Measurements from ENCODE around the gene LCE5A.
"Not testable (repeated sequence)": the region's sequence is repeated elsewhere in the genome, so short reads cannot be mapped to it uniquely, and the experiment has no call there.

LCE5A gene

GRCh38 chr1:152510503-152510902 is at the start of gene LCE5A:
TSS of gene LCE5A (plus strand) at chr1:152510803. CDS start at chr1:152511535, 732 bp downstream.
- no peak for DNase-seq (ENCODE audit: low spot score)

GRCh38 chr1:152461544-152461943 is 49.1 kb upstream of the LCE5A start:
- DNase-seq (ENCODE audit: low spot score), result no peak

DNA sequence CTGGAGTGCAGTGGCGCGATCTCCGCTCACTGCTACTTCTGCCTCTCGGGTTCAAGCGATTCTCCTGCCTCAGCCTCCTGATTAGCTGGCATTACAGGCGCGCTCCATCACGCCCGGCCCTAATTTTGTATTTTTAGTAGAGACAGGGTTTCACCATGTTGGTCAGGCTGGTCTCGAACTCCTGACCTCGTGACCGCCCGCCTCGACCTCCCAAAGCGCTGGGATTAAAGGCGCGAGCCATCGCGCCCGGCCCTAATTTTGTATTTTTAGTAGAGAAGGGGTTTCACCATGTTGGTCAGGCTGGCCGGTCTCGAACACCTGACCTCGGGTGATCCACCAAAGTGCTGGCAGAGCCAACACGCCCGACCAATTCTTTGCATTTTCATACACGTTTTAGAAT is 48.0 kb upstream of the LCE5A start:
- DNase-seq (ENCODE audit: low spot score), result no peak

- no peak for DNase-seq (ENCODE audit: low spot score)
Measured at GRCh38 chr1:152466217-152466616, 44.4 kb upstream of the LCE5A start.

DNA sequence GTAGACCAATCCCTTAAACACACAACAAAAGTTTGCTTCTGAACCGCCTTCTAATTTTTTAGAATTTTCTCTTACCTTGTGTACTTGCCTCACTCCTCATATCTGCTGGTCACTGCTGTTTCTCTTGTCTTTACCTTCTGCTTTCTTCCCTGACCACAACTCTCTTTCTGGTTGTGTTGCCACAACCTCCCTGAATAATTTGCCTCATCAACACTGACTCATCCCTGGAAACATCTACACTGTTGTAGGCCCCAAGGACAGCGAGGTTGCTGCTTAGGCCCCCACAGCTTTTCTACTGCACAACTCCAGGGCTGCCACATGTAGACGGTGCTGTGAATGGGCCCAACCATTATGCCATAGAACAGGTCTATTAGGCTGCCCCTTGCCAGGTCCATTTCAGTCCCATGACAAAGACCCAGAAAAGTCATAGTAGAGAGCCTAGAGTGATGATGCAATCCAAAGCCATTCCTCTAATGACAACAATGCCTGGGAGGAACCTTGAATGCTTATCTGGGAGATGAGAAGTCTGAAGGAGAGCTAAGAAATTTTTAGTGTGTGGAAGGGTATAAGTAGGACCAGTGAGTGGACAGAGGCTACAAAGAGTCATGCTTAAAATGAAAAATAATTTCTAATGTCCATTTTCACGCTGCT is 36.6 kb upstream of the LCE5A start:
- no peak for DNase-seq (ENCODE audit: low spot score)

- no peak for DNase-seq (ENCODE audit: low spot score)
Measured at GRCh38 chr1:152479792-152480595, 30.6 kb upstream of the LCE5A start.

DNA sequence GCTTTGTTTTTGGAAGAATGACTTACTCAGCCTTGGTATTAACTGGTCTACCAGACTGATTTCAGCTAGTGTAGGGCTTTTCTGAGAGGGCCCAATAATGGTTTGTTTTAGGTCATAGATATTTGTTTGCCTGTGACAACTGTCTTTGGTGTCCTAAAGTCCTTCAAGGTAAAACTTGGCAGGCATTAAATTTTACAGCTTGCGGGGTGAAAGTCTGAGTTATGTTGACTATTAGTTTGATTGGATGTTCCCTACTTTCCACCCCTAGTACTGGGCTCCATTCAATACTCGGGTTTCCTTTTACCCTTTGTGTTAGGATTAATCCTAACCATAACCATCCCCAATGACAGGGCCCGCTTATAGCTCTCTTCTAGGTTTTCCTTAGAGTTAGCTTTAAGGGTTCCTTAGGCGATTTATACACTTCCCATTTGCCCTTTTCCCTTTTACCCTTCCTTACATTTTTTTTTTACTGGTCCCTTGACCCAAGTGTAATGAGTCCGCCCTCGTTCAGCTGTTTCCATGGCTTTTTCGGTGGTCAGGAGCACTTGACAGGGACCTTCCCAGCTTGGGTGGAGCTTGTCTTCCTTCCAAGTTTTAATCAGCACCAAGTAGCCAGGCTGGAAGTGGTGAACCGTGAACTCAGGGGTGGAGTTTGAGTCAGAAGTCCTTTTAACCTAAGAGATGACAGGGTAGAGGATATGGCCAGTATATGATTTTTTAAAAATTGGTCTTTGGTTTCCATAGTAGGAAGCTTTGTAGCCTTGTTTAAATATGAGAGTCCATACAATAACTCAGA is 28.5 kb upstream of the LCE5A start:
- no peak for DNase-seq (ENCODE audit: low spot score)

- DNase-seq (ENCODE audit: low spot score), result no peak
Measured at GRCh38 chr1:152486400-152487006, 24.1 kb upstream of the LCE5A start.

GRCh38 chr1:152487871-152488270 is 22.7 kb upstream of the LCE5A start:
- DNase-seq (ENCODE audit: low spot score), result no peak

DNA sequence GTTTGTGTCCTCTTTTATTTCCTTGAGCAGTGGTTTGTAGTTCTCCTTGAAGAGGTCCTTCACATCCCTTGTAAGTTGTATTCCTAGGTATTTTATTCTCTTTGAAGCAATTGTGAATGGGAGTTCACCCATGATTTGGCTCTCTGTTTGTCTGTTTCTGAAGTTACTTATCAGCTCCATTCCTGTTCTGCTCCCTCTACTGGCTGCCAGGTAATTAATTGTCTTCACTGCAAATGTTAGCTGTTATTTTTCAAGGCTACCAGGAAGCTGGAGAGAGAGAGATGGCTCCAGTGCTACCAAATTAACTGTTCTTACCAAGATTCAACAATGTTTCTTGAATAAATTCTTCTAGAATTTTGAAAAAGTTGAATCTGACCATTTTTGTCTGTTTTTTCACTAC is 19.1 kb upstream of the LCE5A start:
- DNase-seq (ENCODE audit: low spot score), result not testable (repeated sequence)

DNA sequence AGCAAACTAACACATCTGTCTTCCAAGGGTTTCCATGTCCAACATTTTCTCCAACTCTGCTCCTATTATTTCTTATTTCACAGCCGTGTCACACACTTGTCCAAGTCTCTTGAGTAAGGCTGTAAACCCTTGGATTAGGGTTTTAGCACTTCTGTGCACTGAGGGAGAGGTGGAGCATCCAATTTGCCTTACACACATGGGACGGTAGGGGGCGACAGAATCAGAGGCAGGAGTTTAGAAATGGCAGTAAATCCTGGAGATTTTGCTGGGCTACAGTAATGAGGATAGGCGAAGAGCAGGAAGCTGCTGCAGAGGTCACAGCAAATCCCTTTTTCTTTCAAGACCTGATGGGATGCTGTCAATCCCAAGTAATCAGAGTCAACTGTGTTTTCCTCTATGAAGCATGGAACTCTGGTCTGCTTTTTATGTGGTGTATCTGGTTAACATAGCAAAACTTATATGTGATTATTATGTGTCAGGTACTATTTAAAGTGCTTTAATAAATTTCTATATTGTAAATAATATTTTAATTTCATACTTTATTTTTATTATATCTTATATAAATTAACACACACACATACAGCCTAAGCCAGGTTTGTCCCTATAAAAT is 15.4 kb upstream of the LCE5A start:
- no peak for DNase-seq (ENCODE audit: low spot score)

- DNase-seq (ENCODE audit: low spot score), result no peak
Measured at GRCh38 chr1:152497273-152497672, 13.3 kb upstream of the LCE5A start.

DNA sequence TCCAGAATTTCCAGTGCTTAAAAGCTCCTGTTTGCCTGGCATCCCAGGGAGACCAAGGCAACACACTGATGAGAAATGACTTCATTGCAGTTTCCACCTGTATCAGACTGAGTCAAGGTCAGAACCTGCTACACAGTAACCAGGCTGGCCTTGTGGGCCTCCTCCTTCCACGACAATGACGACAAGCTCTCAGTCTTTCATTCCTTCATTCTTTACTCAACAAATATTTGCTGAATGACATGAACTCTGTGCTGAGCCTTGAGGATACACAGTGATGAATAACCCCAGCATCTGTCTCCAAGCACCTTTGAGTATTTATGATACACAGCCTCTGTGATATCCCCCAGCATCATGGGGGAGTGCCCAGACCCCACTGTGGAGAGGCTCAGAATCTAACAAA is 8.9 kb upstream of the LCE5A start:
- no peak for DNase-seq (ENCODE audit: low spot score)

- DNase-seq (ENCODE audit: low spot score), result no peak
Measured at GRCh38 chr1:152502496-152503180, 8.0 kb upstream of the LCE5A start.

DNA sequence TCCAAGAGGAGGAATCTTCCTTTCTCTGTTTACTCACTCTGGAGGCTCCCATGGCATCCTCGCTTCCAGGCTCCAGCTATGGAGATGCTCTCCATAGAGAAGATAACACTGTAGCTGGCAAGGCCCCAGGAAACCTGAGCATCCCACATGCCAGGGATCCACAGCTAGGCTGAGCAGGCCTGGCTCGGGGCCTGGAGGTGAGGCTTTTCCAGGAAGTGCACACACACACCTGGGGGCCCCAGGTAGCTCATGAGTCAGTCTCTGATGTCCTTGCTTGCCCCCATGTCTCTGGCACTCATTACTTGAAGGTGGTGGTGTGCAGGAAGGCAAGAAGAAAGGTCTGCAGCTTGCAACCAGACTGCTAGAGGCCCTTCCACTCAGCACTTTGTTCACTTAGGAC is 5.5 kb upstream of the LCE5A start:
- DNase-seq (ENCODE audit: low spot score), result no peak

- DNase-seq (ENCODE audit: low spot score), result no peak
Measured at GRCh38 chr1:152506899-152507498, 3.6 kb upstream of the LCE5A start.

- DNase-seq (ENCODE audit: low spot score), result no peak
Measured at GRCh38 chr1:152511596-152511995, 993 bp downstream of the LCE5A start.

GRCh38 chr1:152513081-152513480 is 2.5 kb downstream of the LCE5A start:
- no peak for DNase-seq (ENCODE audit: low spot score)

DNA sequence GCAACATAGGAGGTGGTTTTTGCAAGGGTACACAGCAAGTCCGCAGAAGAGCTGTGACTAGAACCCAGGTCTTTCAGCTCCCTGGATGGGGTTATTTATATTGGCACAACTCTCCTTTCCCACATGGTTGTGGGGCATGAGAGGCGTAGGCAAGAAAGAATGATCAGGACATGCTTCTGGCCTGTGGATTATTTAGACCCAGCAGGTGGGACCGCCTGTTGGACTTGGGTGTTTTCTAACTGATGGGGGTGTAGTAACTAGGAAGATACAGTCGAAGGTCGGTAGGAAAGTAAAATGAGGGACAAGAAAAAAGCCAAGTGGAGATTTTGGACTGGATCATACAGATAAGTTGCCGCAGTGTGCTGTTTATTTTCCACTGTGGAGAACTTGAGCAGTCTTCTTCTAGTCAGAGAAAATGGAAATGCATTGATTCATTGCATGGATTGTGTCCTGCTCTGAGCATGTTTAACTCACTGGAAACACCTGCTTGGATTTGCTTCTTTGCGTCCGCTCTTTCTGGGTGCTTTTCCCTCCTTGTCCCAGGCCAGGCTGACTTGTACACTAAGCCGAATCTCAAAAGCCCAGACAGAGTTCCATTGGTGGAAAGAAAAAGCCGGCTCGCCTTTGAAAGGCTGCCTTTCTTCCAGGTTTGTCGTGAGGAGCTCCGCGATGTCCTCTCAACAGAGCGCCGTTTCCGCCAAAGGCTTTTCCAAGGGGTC is 4.3 kb downstream of the LCE5A start:
- DNase-seq (ENCODE audit: low spot score), result no peak

GRCh38 chr1:152515434-152515783 is 4.8 kb downstream of the LCE5A start:
- no peak for DNase-seq (ENCODE audit: low spot score)

Data from ecto neural progenitor cell (in vitro differentiated cells).